ENCODE data around the gene MICU2. TPM values are rescaled to one million over a fixed set of nuclear protein-coding genes. Genes with fewer than 3 reads are reported as not detected.

The MICU2 gene
- total and polyA plus RNA-seq, 2 of the 13 experiments (the other 11 are each of a cell fraction or from before 2014, with no cell fraction given): 31.7 to 42.4 TPM

- TF ChIP-seq, protein P1, sequence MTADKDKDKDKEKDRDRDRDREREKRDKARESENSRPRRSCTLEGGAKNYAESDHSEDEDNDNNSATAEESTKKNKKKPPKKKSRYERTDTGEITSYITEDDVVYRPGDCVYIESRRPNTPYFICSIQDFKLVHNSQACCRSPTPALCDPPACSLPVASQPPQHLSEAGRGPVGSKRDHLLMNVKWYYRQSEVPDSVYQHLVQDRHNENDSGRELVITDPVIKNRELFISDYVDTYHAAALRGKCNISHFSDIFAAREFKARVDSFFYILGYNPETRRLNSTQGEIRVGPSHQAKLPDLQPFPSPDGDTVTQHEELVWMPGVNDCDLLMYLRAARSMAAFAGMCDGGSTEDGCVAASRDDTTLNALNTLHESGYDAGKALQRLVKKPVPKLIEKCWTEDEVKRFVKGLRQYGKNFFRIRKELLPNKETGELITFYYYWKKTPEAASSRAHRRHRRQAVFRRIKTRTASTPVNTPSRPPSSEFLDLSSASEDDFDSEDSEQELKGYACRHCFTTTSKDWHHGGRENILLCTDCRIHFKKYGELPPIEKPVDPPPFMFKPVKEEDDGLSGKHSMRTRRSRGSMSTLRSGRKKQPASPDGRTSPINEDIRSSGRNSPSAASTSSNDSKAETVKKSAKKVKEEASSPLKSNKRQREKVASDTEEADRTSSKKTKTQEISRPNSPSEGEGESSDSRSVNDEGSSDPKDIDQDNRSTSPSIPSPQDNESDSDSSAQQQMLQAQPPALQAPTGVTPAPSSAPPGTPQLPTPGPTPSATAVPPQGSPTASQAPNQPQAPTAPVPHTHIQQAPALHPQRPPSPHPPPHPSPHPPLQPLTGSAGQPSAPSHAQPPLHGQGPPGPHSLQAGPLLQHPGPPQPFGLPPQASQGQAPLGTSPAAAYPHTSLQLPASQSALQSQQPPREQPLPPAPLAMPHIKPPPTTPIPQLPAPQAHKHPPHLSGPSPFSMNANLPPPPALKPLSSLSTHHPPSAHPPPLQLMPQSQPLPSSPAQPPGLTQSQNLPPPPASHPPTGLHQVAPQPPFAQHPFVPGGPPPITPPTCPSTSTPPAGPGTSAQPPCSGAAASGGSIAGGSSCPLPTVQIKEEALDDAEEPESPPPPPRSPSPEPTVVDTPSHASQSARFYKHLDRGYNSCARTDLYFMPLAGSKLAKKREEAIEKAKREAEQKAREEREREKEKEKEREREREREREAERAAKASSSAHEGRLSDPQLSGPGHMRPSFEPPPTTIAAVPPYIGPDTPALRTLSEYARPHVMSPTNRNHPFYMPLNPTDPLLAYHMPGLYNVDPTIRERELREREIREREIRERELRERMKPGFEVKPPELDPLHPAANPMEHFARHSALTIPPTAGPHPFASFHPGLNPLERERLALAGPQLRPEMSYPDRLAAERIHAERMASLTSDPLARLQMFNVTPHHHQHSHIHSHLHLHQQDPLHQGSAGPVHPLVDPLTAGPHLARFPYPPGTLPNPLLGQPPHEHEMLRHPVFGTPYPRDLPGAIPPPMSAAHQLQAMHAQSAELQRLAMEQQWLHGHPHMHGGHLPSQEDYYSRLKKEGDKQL (CRISPR knock-in tag; IDR thresholded peaks at IDR 0.05; ENCODE audit: low read depth): 0 out of 2 replicates have a peak, but pooled peaks have one; percentile 43
- peak; percentile 16; the same call in 1 of the 2 replicates for TF ChIP-seq ZNF331 (CRISPR knock-in tag; IDR thresholded peaks at IDR 0.05)
- 0 out of 2 replicates have a peak, but pooled peaks have one; percentile 31 for TF ChIP-seq KDM6A (CRISPR knock-in tag; IDR thresholded peaks at IDR 0.05; ENCODE audit: low read depth)
- TF ChIP-seq NFYB (CRISPR knock-in tag; IDR thresholded peaks at IDR 0.05): no peak
- TF ChIP-seq ISL2 (CRISPR knock-in tag; IDR thresholded peaks at IDR 0.05): no peak
- TF ChIP-seq NFE2L1 (CRISPR knock-in tag; IDR thresholded peaks at IDR 0.05; ENCODE audit: borderline replicate concordance): no peak
- no peak for TF ChIP-seq FOXP1 (IDR thresholded peaks at IDR 0.05)
- TF ChIP-seq FOXP1 (CRISPR knock-in tag; IDR thresholded peaks at IDR 0.05): peak; percentile 74
- TF ChIP-seq ZNF720 (CRISPR knock-in tag; IDR thresholded peaks at IDR 0.05): no peak
- TF ChIP-seq HMG20A (CRISPR knock-in tag; IDR thresholded peaks at IDR 0.05; ENCODE audit: borderline replicate concordance): no peak
- no peak for TF ChIP-seq ZNF383 (CRISPR knock-in tag; IDR thresholded peaks at IDR 0.05; ENCODE audit: borderline replicate concordance)
- no peak for TF ChIP-seq ZNF709 (CRISPR knock-in tag; IDR thresholded peaks at IDR 0.05)
These were observed 138.2 kb downstream of the MICU2 start (continued) for GRCh38 chr13:21465710-21466160.

All from HepG2 (cell line).